T-helper 2 cell (primary cell): ENCODE measurements around the gene BAX.

ENCODE experiments used
- DNase-seq, 5 experiments: peaks; one replicate each; pipeline versions ENCODE4 v3.0.0 to v3.0.0-alpha.2; 2012 to 2022

The BAX gene

GRCh38 chr19:48963371-48964204 lies 8.9 kb downstream of the BAX start:
- DNase-seq, result peak; percentile 19 to 70 (median 29)

GRCh38 chr19:48964205-48965039 lies 9.7 kb downstream of the BAX start:
- DNase-seq, result no peak

- DNase-seq, result peak; percentile 70 to 96 (median 81)
These were observed 10.5 kb downstream of the BAX start, which contains the start of gene FTL for GRCh38 chr19:48965040-48965805. Gene FTL, plus strand, starts transcription at chr19:48965309. Its CDS starts 199 bp downstream, at chr19:48965508.

- peak; percentile 76 to 94 (median 86) for DNase-seq
These were observed 11.3 kb downstream of the BAX start for GRCh38 chr19:48965806-48966540.

- DNase-seq, result no peak
These were observed 12.1 kb downstream of the BAX start for GRCh38 chr19:48966541-48967345.

GRCh38 chr19:48967346-48968178 lies 12.9 kb downstream of the BAX start:
- no peak for DNase-seq

GRCh38 chr19:48968179-48968661 lies 13.5 kb downstream of the BAX start:
- no peak for DNase-seq

- no peak for DNase-seq
These were observed 14.1 kb downstream of the BAX start for GRCh38 chr19:48968813-48969218.

GRCh38 chr19:48969276-48970138 lies 14.8 kb downstream of the BAX start:
- no peak for DNase-seq

GRCh38 chr19:48970139-48970766 lies 15.6 kb downstream of the BAX start:
- DNase-seq, result no peak

GRCh38 chr19:48970923-48971395 lies 16.3 kb downstream of the BAX start:
- peak; percentile 55 to 75 (median 73) for DNase-seq

- DNase-seq, result peak in 2 of 5 experiments; percentile 31 to 50
These were observed 21.5 kb downstream of the BAX start for GRCh38 chr19:48975947-48976847.

- no peak for DNase-seq
These were observed 22.4 kb downstream of the BAX start for GRCh38 chr19:48977061-48977460.

- DNase-seq, result no peak
These were observed 27.6 kb downstream of the BAX start for GRCh38 chr19:48982280-48982679.

GRCh38 chr19:48985711-48986110 lies 31.0 kb downstream of the BAX start:
- DNase-seq, result no peak

- DNase-seq, result no peak
These were observed 31.5 kb downstream of the BAX start for GRCh38 chr19:48986211-48986610.

- DNase-seq, result no peak
These were observed 32.6 kb downstream of the BAX start for GRCh38 chr19:48987323-48987722.
